Measurements from ENCODE around the gene DBH. TPM values are rescaled to one million over a fixed set of nuclear protein-coding genes. Genes with fewer than 3 reads are reported as not detected.

Gene DBH
- total and polyA plus RNA-seq, 2 of the 13 experiments (the other 11 are each of a cell fraction or from before 2014, with no cell fraction given) = not detected

GRCh38 chr9:133592731-133593409, 43.3 kb upstream of the DBH start:
- no peak for FAIRE-seq

More at GRCh38 chr9:133592731-133593409, 43.3 kb upstream of the DBH start:
- Histone ChIP-seq H2AFZ (ENCODE audit: low read length) (no peak overlapping the region), H3K9me3 (ENCODE audit: low read length) (peaks cover 15% of the 10 kb centered on the region), H3K4me2 (ENCODE audit: low read depth, low read length) (no peak overlapping the region), H3K4me1 (ENCODE audit: insufficient read depth, low read length) (no peaks in the 10 kb centered on the region), H4K20me1 (ENCODE audit: insufficient read depth, low read length) (no peaks in the 10 kb centered on the region), H3K27me3 (ENCODE audit: control insufficient read depth in 1 of 2, insufficient read depth in 2 of 2, low read length in 2 of 2) (peaks cover 2 to 42% of the 10 kb centered on the region in 2 experiments; a peak in 4 of 5 replicates), H3K27ac (ENCODE audit: extremely low read length, insufficient read depth, low read length) (no peak overlapping the region), H3K79me2 (ENCODE audit: insufficient read depth, low read length) (no peaks in the 10 kb centered on the region), H3K9ac (ENCODE audit: insufficient read depth, low read depth, low read length) (no peak overlapping the region), H3K4me3 (replicated peaks in 1 of 3; ENCODE audit: insufficient read depth in 1 of 3, low read depth in 2 of 3, low read length in 3 of 3) (no peak overlapping the region), H3K36me3 (replicated peaks in 1 of 2; ENCODE audit: control insufficient read depth in 1 of 2, insufficient read depth in 2 of 2, low read length in 2 of 2) (no peaks in the 10 kb centered on the region)
- intact Hi-C loops (cut with micrococcal nuclease; ENCODE audit: unreplicated experiment) = no loop called here
- CTCF ChIA-PET (ENCODE audit: low intra/inter-chr PET ratio, low total read pairs) = no interaction called here
- TF ChIP-seq MBD4 (IDR thresholded peaks at IDR 0.05; ENCODE audit: borderline replicate concordance, low read length) (no peak), CTCF (CRISPR knock-in tag; IDR thresholded peaks at IDR 0.05) (peak; percentile 36; the same call in 1 of the 2 replicates), STAG1 (CRISPR knock-in tag; IDR thresholded peaks at IDR 0.05) (peak; percentile 12; the same call in 1 of the 2 replicates), ZNF629 (CRISPR knock-in tag; conservative IDR thresholded peaks at IDR 0.05) (peak; percentile 93)
- POLR2A ChIA-PET = no interaction called here
- DNase-seq (ENCODE audit: low spot score) = no peak
- 11% methylated on average over 4 of the region's 17 CpGs for WGBS (ENCODE audit: low lambda C conversion rate)
- no TSS peak for BruUV-seq (replicated peaks)
- in situ Hi-C loops (cut with HindIII; ENCODE audit: extremely low pct_ligation_motif_present, low pct_unique_long_range_greater_than_20kb) = no loop called here
- no peak for ATAC-seq

Measured in HepG2 (cell line).